Measurements from ENCODE around the gene ACKR4. TPM values are rescaled to one million over a fixed set of nuclear protein-coding genes. Genes with fewer than 3 reads are reported as not detected.
"Not testable (repeated sequence)": the region's sequence is repeated elsewhere in the genome, so short reads cannot be mapped to it uniquely, and the experiment has no call there.

The ACKR4 gene
- total RNA-seq, 1 donor from 2014 or later, result 8.0 TPM

DNA sequence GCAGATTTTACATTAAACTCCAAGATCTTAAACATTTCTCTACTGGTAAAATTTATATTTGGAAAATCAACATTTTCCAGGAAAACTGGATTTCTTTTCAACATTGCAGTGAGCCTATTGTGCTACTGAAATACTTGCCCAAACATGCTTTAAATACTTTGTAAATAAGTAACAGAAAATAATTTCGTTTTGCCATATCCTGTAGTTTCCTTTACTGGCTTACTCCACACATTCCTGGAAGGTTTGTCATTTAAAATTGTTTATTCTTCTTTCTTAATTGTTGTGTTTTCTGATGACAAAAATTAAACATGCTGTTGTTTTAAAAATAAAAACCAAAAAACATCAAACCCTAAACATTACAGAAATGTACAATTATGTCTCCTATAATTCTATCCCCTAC lies 40.5 kb downstream of the ACKR4 start:
- Histone ChIP-seq H3K4me1 (no peaks in the 10 kb centered on the region), H3K4me3 (no peak overlapping the region), H3K27ac (no peak overlapping the region), H3K36me3 (peaks cover 39% of the 10 kb centered on the region), H3K9me3 (no peaks in the 10 kb centered on the region), H3K27me3 (no peaks in the 10 kb centered on the region)
- ATAC-seq, result no peak
- intact Hi-C loops (cut with DNase I), result no loop called here
- TF ChIP-seq, protein P1, sequence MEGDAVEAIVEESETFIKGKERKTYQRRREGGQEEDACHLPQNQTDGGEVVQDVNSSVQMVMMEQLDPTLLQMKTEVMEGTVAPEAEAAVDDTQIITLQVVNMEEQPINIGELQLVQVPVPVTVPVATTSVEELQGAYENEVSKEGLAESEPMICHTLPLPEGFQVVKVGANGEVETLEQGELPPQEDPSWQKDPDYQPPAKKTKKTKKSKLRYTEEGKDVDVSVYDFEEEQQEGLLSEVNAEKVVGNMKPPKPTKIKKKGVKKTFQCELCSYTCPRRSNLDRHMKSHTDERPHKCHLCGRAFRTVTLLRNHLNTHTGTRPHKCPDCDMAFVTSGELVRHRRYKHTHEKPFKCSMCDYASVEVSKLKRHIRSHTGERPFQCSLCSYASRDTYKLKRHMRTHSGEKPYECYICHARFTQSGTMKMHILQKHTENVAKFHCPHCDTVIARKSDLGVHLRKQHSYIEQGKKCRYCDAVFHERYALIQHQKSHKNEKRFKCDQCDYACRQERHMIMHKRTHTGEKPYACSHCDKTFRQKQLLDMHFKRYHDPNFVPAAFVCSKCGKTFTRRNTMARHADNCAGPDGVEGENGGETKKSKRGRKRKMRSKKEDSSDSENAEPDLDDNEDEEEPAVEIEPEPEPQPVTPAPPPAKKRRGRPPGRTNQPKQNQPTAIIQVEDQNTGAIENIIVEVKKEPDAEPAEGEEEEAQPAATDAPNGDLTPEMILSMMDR (IDR thresholded peaks at IDR 0.05), result no peak
- DNase-seq, result no peak

DNA sequence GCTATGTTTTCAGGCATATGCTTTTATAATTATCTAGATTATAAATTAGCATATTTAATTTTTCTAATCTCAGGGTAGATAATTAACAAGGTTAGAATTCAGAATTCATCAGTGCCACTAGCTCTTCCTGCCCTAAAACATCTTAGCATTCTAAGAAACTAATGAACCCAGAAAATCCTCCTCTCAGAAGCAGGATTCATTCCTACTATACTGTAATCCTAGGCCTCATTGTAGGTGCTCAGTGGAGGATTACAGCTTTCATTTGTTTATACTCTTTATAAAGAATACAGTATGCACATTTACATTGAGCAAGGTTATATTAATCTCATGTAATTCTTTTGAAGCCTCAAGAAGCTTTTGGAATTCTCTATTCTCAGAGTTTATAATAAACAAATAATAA lies 41.6 kb downstream of the ACKR4 start:
- TF ChIP-seq, protein P1 (IDR thresholded peaks at IDR 0.05), result no peak
- intact Hi-C loops (cut with DNase I), result no loop called here
- H3K36me3 ChIP-seq, result peaks cover 39% of the 10 kb centered on the region
- no peaks in the 10 kb centered on the region for H3K9me3 ChIP-seq
- no peaks in the 10 kb centered on the region for H3K27me3 ChIP-seq
- no peak overlapping the region for H3K27ac ChIP-seq
- no peak overlapping the region for H3K4me3 ChIP-seq
- ATAC-seq (no peak), DNase-seq (no peak)
- no peaks in the 10 kb centered on the region for H3K4me1 ChIP-seq

DNA sequence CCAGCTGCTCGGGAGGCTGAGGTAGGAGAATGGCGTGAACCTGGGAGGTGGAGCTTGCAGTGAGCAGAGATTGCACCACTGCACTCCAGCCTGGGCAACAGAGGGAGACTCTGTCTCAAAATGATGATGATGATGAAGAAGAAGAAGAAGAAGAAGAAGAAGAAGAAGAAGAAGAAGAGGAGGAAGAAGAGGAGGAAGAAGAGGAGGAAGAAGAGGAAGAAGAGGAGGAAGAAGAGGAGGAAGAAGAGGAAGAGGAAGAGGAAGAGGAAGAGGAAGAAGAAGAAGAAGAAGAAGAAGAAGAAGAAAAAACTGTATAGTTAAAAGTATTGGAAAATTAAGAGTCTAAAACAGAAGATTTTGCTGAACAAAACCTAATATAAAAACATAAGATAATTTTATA lies 44.4 kb downstream of the ACKR4 start:
- H3K27me3 ChIP-seq, H3K9me3 ChIP-seq, ATAC-seq, H3K4me1 ChIP-seq, H3K27ac ChIP-seq, H3K4me3 ChIP-seq, DNase-seq: not testable (repeated sequence)
- intact Hi-C loops (cut with DNase I), result loop anchor here (5.0 kb wide), 1 partner anchor 109 kb away; no protein-coding TSS in a partner anchor
- H3K36me3 ChIP-seq, result peaks cover 33% of the 10 kb centered on the region

DNA sequence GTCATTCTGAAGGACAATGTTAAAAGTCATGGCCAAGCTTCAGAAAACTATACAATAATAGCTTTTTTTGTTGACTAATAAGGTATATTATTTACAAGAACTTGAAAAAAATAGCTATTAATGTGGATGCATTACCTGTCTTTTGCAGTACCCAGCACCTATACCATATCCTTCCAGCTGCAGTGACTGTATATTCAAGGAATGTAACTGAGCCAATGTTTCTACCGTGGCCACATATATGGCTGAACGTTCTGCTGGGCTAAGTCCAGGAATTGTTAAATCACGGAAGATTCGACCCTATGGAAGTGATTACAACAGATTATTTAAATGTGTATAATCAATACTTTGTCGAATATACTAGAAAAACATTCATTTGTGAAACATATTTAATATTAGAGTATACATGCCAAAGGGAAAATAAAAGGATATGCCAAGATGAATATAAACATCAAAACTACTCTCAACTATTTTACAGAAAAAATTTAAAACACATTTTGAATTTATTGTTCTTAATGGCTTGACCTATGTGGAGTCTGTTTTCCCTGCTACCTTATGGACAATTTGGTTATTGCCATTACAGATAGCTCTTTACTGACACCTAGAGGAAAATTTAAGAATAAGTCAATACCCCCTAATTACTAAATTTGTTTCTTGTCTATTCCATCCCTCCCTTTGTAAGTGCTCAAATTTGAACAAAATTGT lies 44.9 kb downstream of the ACKR4 start:
- Histone ChIP-seq H3K4me3 (no peak overlapping the region), H3K27me3 (no peaks in the 10 kb centered on the region), H3K9me3 (no peaks in the 10 kb centered on the region), H3K27ac (no peak overlapping the region), H3K4me1 (no peaks in the 10 kb centered on the region), H3K36me3 (peaks cover 29% of the 10 kb centered on the region)
- DNase-seq (no peak), ATAC-seq (peak; percentile 65)
- TF ChIP-seq, protein P1 (IDR thresholded peaks at IDR 0.05), result peak; percentile 80
- intact Hi-C loops (cut with DNase I), result loop anchor here (5.0 kb wide), 1 partner anchor 110 kb away; no protein-coding TSS in a partner anchor

DNA sequence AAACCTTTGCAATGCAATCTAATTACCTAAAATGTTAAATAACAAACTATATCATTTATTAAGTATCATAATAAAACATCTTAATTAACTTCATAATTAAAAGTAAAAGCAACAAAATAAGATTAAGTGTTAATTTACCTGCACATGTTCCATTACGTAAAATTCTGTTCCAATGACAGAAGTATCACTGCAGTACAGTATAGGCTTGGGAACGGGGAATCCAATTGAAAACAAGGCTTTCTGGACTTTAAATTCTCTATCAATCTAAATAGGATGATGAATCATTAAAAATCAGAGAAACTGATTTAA lies 45.4 kb downstream of the ACKR4 start:
- Histone ChIP-seq H3K9me3 (no peaks in the 10 kb centered on the region), H3K4me3 (no peak overlapping the region), H3K4me1 (no peaks in the 10 kb centered on the region), H3K36me3 (peaks cover 24% of the 10 kb centered on the region), H3K27me3 (no peaks in the 10 kb centered on the region), H3K27ac (no peak overlapping the region)
- intact Hi-C loops (cut with DNase I), result loop anchor here (5.0 kb wide), 1 partner anchor 110 kb away; no protein-coding TSS in a partner anchor
- DNase-seq (no peak), ATAC-seq (no peak)
- TF ChIP-seq, protein P1 (IDR thresholded peaks at IDR 0.05), result no peak

DNA sequence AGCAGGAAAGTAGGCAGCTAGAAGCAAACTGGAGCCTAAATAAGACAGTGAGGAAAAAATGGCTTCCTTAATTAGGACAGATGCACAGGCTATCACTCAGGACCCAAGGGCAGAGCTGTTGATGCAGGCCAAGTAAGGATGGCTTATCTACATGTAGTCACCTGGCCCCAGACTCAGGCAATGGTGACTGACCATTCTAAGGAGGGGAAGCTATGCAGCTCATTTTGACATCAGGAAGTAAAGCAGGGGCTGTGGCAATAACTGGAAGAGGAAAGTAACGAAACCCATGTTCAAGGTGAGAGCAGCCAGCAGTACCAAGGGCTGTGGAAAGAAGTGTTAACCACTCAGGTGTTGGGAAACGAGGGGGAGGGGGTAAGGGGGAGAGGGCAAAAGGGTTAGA lies 46.3 kb downstream of the ACKR4 start:
- Histone ChIP-seq H3K9me3 (no peaks in the 10 kb centered on the region), H3K4me3 (no peak overlapping the region), H3K27ac (no peak overlapping the region), H3K36me3 (peaks cover 17% of the 10 kb centered on the region), H3K4me1 (no peaks in the 10 kb centered on the region), H3K27me3 (no peaks in the 10 kb centered on the region)
- ATAC-seq, result peak; percentile 57
- intact Hi-C loops (cut with DNase I), result loop anchor here (5.0 kb wide), 1 partner anchor 111 kb away; no protein-coding TSS in a partner anchor
- no peak for DNase-seq
- TF ChIP-seq, protein P1 (IDR thresholded peaks at IDR 0.05), result no peak
